ENCODE data around the gene SMIM8.

- no peak for TF ChIP-seq CTCF (IDR thresholded peaks at IDR 0.05; ENCODE audit: low read length)
- no peak for TF ChIP-seq EZH2 (IDR thresholded peaks at IDR 0.05; ENCODE audit: borderline replicate concordance, low read length)
Measured at GRCh38 chr6:87287251-87287650, 35.1 kb upstream of the SMIM8 start.

Measured in OCI-LY1 (cell line).